Measurements from ENCODE around the gene TIMM17A. TPM values are rescaled to one million over a fixed set of nuclear protein-coding genes. Genes with fewer than 3 reads are reported as not detected.
A peak's percentile ranks its signal among the peaks of the same experiment; 100 is the strongest.

TIMM17A gene
- total RNA-seq, 1 experiment from 2014 or later: 157 TPM

GRCh38 chr1:202007805-202008489 is 52.6 kb downstream of the TIMM17A start:
- H3K27ac Mint-ChIP-seq (ENCODE audit: low read depth, unreplicated experiment): peak overlapping the region; percentile 59
- DNase-seq (ENCODE audit: unreplicated experiment): no peak
- no TSS peak for BruUV-seq (replicated peaks)
- ChIA-PET POLR2A (interaction anchor here (0.6 to 4.2 kb wide), 16 partner anchors 8 to 135 kb away, joined by 3 to 35 read pairs (median 5); no protein-coding TSS in a partner anchor), CTCF (interaction anchor here (0.5 to 22.6 kb wide), 24 partner anchors 7 to 427 kb away, joined by 3 to 1380 read pairs (median 4); partner anchors contain the start of gene GPR37L1)
- peaks cover 49% of the 10 kb centered on the region for H3K36me3 Mint-ChIP-seq (ENCODE audit: insufficient read depth, unreplicated experiment)
- H3K4me1 Mint-ChIP-seq (ENCODE audit: insufficient read depth, unreplicated experiment): peaks cover 25% of the 10 kb centered on the region
- H3K4me3 Mint-ChIP-seq (ENCODE audit: unreplicated experiment): no peak overlapping the region
- no peaks in the 10 kb centered on the region for H3K9me3 Mint-ChIP-seq (ENCODE audit: unreplicated experiment)
- intact Hi-C loops (cut with micrococcal nuclease): no loop called here
- no peaks in the 10 kb centered on the region for H3K27me3 Mint-ChIP-seq (ENCODE audit: insufficient read depth, unreplicated experiment)
- no peak for TF ChIP-seq CTCF (IDR thresholded peaks at IDR 0.05; ENCODE audit: unreplicated experiment)

- Mint-ChIP-seq H3K36me3 (ENCODE audit: insufficient read depth, unreplicated experiment) (peaks cover 33% of the 10 kb centered on the region), H3K4me3 (ENCODE audit: unreplicated experiment) (no peak overlapping the region), H3K27me3 (ENCODE audit: insufficient read depth, unreplicated experiment) (no peaks in the 10 kb centered on the region), H3K9me3 (ENCODE audit: unreplicated experiment) (no peaks in the 10 kb centered on the region), H3K27ac (ENCODE audit: low read depth, unreplicated experiment) (no peak overlapping the region), H3K4me1 (ENCODE audit: insufficient read depth, unreplicated experiment) (peaks cover 26% of the 10 kb centered on the region)
- POLR2A ChIA-PET: interaction anchor here (0.8 to 4.2 kb wide), 8 partner anchors 9 to 112 kb away, joined by 3 to 35 read pairs (median 5); no protein-coding TSS in a partner anchor
- peak; percentile 97 for TF ChIP-seq CTCF (IDR thresholded peaks at IDR 0.05; ENCODE audit: unreplicated experiment)
- peak; percentile 95 for DNase-seq (ENCODE audit: unreplicated experiment)
- intact Hi-C loops (cut with micrococcal nuclease): loop anchor here (1.0 kb wide), 3 partner anchors 82 to 126 kb away; no protein-coding TSS in a partner anchor
- no TSS peak for BruUV-seq (replicated peaks)
- CTCF ChIA-PET: interaction anchor here (0.6 to 22.6 kb wide), 40 partner anchors 8 to 1959 kb away, joined by 3 to 1380 read pairs (median 4); partner anchors contain the start of genes GPR37L1, SHISA4 and UBE2T
These were observed 54.2 kb downstream of the TIMM17A start for GRCh38 chr1:202009326-202010179.

GRCh38 chr1:202010180-202011015 is 55.1 kb downstream of the TIMM17A start, which contains the start of gene ELF3:
TSS of gene ELF3 (plus strand) at chr1:202010587. CDS start at chr1:202011137, 550 bp downstream.
- no TSS peak for BruUV-seq (replicated peaks)
- H3K4me3 Mint-ChIP-seq (ENCODE audit: unreplicated experiment): no peak within 1 kb of the TSS
- intact Hi-C loops (cut with micrococcal nuclease): no loop called here
- ChIA-PET CTCF (interaction anchor here (0.6 to 22.6 kb wide), 25 partner anchors 9 to 136 kb away, joined by 3 to 1380 read pairs (median 4); partner anchors contain the start of gene GPR37L1), POLR2A (interaction anchor here (0.9 to 4.2 kb wide), 6 partner anchors 13 to 134 kb away, joined by 3 to 35 read pairs (median 4); partner anchors contain the start of gene ARL8A)
- TF ChIP-seq CTCF (IDR thresholded peaks at IDR 0.05; ENCODE audit: unreplicated experiment): no peak
- H3K9me3 Mint-ChIP-seq (ENCODE audit: unreplicated experiment): no peaks in the 10 kb centered on the region
- no peak within 1 kb of the TSS for H3K27ac Mint-ChIP-seq (ENCODE audit: low read depth, unreplicated experiment)
- DNase-seq (ENCODE audit: unreplicated experiment): peak; percentile 66
- H3K27me3 Mint-ChIP-seq (ENCODE audit: insufficient read depth, unreplicated experiment): no peaks in the 10 kb centered on the region
- peaks cover 31% of the 10 kb centered on the region for H3K4me1 Mint-ChIP-seq (ENCODE audit: insufficient read depth, unreplicated experiment)
- H3K36me3 Mint-ChIP-seq (ENCODE audit: insufficient read depth, unreplicated experiment): peaks cover 24% of the 10 kb centered on the region
